HEK293 (cell line): ENCODE results near the gene KCTD17.
A peak's percentile ranks its signal among the peaks of the same experiment; 100 is the strongest.

Experiments
- CTCF ChIA-PET: fragments of 350-600 bp; formaldehyde crosslinking; extraction: SDS; loops from one replicate; lab custom pipeline; 2021; ENCODE audit warnings: antibody characterized with exemption; lab: Yijun Ruan, JAX
- POLR2A ChIA-PET: fragments of 300-600 bp; formaldehyde crosslinking; extraction: SDS; loops from one replicate; lab custom pipeline; 2020; ENCODE audit warnings: antibody characterized with exemption, inconsistent platforms; lab: Yijun Ruan, JAX
- H3K27ac ChIP-seq: fragments of 200-500 bp; sonication (Bioruptor generic); 2 replicates; pipeline ENCODE4 v1.5.1; 2014; ENCODE audit warnings: low read depth, low read length, control low read depth, inconsistent platforms; ENCODE audit errors: extremely low read depth
- H3K36me3 ChIP-seq, 2 experiments: fragments of 200-500 bp in 1 of 2; sonication (Bioruptor generic) in 1 of 2; 1 replicate in 1 of 2; 2 replicates in 1 of 2; pipeline ENCODE4 v1.5.1; 2014 to 2017; ENCODE audit warnings: inconsistent platforms in 2 of 2, low read length in 2 of 2; ENCODE audit not compliant: control insufficient read depth in 2 of 2, insufficient read depth in 1 of 2
- H3K4me1 ChIP-seq: fragments of 200-500 bp; sonication (Bioruptor generic); 2 replicates; pipeline ENCODE4 v1.5.1; 2014; ENCODE audit warnings: mild to moderate bottlenecking, low read length, inconsistent platforms; ENCODE audit not compliant: control insufficient read depth, insufficient read depth
- H3K4me3 ChIP-seq: 2 replicates; pipeline ENCODE4 v1.5.1; 2011; ENCODE audit warnings: low read depth, mild to moderate bottlenecking, control low read depth, low read length, moderate library complexity
- H3K9me3 ChIP-seq: fragments of 200-500 bp; sonication (Bioruptor generic); 2 replicates; pipeline ENCODE4 v1.5.1; 2014; ENCODE audit warnings: low read depth, low read length, inconsistent platforms; ENCODE audit not compliant: control insufficient read depth, insufficient read depth
- GFI1B ChIP-seq: fragments of 450-650 bp; formaldehyde crosslinking; IDR thresholded peaks from 2 replicates; pipeline ENCODE4 v1.5.1; 2016; ENCODE audit warnings: missing biosample characterization, missing genetic modification characterization
- KLF7 ChIP-seq: fragments of 450-650 bp; formaldehyde crosslinking; IDR thresholded peaks from 2 replicates; pipeline ENCODE4 v1.5.1; 2016; ENCODE audit warnings: missing biosample characterization, missing genetic modification characterization, borderline replicate concordance
- WT1 ChIP-seq: fragments of 450-650 bp; formaldehyde crosslinking; IDR thresholded peaks from 2 replicates; pipeline ENCODE4 v1.5.1; 2016; ENCODE audit warnings: missing biosample characterization, missing genetic modification characterization
- ZBTB6 ChIP-seq: fragments of 450-650 bp; formaldehyde crosslinking; IDR thresholded peaks from 2 replicates; pipeline ENCODE4 v1.5.1; 2017; ENCODE audit warnings: missing biosample characterization, missing genetic modification characterization
- ZNF266 ChIP-seq: fragments of 450-650 bp; formaldehyde crosslinking; IDR thresholded peaks from 2 replicates; pipeline ENCODE4 v1.5.1; 2016; ENCODE audit warnings: missing biosample characterization, missing genetic modification characterization, low read depth
- ZNF324 ChIP-seq: fragments of 450-650 bp; formaldehyde crosslinking; IDR thresholded peaks from 2 replicates; pipeline ENCODE4 v1.5.1; 2016; ENCODE audit warnings: missing biosample characterization, missing genetic modification characterization
- ZNF416 ChIP-seq: fragments of 450-650 bp; formaldehyde crosslinking; IDR thresholded peaks from 2 replicates; pipeline ENCODE4 v1.5.1; 2016; ENCODE audit warnings: missing biosample characterization, missing genetic modification characterization
- ZNF549 ChIP-seq: fragments of 450-650 bp; IDR thresholded peaks from 2 replicates; pipeline ENCODE4 v1.5.1; 2018; ENCODE audit warnings: missing biosample characterization, missing genetic modification characterization, mild to moderate bottlenecking, inconsistent platforms, moderate library complexity
- ZNF561 ChIP-seq: fragments of 450-650 bp; IDR thresholded peaks from 2 replicates; pipeline ENCODE4 v1.5.1; 2018; ENCODE audit warnings: missing biosample characterization, missing genetic modification characterization, borderline replicate concordance
- ZNF571 ChIP-seq: fragments of 450-650 bp; formaldehyde crosslinking; IDR thresholded peaks from 2 replicates; pipeline ENCODE4 v1.5.0; 2017; ENCODE audit warnings: missing biosample characterization, missing genetic modification characterization
- ZNF624 ChIP-seq: fragments of 450-650 bp; formaldehyde crosslinking; IDR thresholded peaks from 2 replicates; pipeline ENCODE4 v1.5.1; 2017; ENCODE audit warnings: missing biosample characterization, missing genetic modification characterization
- ZNF768 ChIP-seq: fragments of 450-650 bp; formaldehyde crosslinking; IDR thresholded peaks from 2 replicates; pipeline ENCODE4 v1.5.1; 2018; ENCODE audit warnings: missing biosample characterization, mild to moderate bottlenecking, missing genetic modification characterization
- TF ChIP-seq, protein P1 (sequence below): fragments of 450-650 bp; formaldehyde crosslinking; IDR thresholded peaks from 2 replicates; pipeline ENCODE4; 2016; ENCODE audit warnings: missing biosample characterization, missing genetic modification characterization
- TF ChIP-seq, protein P2 (sequence below): fragments of 450-650 bp; formaldehyde crosslinking; conservative IDR thresholded peaks from 2 replicates; pipeline ENCODE4 v1.5.1; 2016; ENCODE audit warnings: low read depth, missing biosample characterization, missing genetic modification characterization
- TF ChIP-seq, protein P3 (sequence below): fragments of 450-650 bp; formaldehyde crosslinking; conservative IDR thresholded peaks from 2 replicates; pipeline ENCODE4 v1.5.1; 2016; ENCODE audit warnings: low read depth, missing biosample characterization, missing genetic modification characterization

Gene KCTD17

GRCh38 chr22:37012956-37013355 lies 38.6 kb upstream of the KCTD17 start (continued):
- TF ChIP-seq ZNF561: no peak
- TF ChIP-seq KLF7 (tag by site-specific recombination): no peak
- TF ChIP-seq ZNF416 (tag by site-specific recombination): no peak
- TF ChIP-seq ZNF549 (tag by site-specific recombination): no peak
- TF ChIP-seq ZBTB6 (tag by site-specific recombination): no peak
- TF ChIP-seq, protein P1, sequence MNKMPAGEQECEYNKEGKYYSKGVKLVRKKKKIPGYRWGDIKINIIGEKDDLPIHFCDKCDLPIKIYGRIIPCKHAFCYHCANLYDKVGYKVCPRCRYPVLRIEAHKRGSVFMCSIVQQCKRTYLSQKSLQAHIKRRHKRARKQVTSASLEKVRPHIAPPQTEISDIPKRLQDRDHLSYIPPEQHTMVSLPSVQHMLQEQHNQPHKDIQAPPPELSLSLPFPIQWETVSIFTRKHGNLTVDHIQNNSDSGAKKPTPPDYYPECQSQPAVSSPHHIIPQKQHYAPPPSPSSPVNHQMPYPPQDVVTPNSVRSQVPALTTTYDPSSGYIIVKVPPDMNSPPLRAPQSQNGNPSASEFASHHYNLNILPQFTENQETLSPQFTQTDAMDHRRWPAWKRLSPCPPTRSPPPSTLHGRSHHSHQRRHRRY (tag by site-specific recombination): no peak
- TF ChIP-seq GFI1B (tag by site-specific recombination): no peak
- TF ChIP-seq, protein P2, sequence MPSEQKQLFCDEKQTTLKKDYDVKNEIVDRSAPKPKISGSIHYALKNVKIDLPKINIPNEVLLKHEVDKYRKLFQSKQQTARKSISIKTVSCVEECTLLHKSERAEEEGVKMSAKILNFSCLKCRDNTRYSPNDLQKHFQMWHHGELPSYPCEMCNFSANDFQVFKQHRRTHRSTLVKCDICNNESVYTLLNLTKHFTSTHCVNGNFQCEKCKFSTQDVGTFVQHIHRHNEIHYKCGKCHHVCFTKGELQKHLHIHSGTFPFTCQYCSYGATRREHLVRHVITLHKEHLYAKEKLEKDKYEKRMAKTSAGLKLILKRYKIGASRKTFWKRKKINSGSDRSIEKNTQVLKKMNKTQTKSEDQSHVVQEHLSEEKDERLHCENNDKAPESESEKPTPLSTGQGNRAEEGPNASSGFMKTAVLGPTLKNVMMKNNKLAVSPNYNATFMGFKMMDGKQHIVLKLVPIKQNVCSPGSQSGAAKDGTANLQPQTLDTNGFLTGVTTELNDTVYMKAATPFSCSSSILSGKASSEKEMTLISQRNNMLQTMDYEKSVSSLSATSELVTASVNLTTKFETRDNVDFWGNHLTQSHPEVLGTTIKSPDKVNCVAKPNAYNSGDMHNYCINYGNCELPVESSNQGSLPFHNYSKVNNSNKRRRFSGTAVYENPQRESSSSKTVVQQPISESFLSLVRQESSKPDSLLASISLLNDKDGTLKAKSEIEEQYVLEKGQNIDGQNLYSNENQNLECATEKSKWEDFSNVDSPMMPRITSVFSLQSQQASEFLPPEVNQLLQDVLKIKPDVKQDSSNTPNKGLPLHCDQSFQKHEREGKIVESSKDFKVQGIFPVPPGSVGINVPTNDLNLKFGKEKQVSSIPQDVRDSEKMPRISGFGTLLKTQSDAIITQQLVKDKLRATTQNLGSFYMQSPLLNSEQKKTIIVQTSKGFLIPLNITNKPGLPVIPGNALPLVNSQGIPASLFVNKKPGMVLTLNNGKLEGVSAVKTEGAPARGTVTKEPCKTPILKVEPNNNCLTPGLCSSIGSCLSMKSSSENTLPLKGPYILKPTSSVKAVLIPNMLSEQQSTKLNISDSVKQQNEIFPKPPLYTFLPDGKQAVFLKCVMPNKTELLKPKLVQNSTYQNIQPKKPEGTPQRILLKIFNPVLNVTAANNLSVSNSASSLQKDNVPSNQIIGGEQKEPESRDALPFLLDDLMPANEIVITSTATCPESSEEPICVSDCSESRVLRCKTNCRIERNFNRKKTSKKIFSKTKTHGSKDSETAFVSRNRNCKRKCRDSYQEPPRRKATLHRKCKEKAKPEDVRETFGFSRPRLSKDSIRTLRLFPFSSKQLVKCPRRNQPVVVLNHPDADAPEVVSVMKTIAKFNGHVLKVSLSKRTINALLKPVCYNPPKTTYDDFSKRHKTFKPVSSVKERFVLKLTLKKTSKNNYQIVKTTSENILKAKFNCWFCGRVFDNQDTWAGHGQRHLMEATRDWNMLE (tag by site-specific recombination): no peak

GRCh38 chr22:37014415-37014806 lies 37.1 kb upstream of the KCTD17 start:
- TF ChIP-seq ZNF768 (tag by site-specific recombination): peak; percentile 43; the same call in 1 of the 2 replicates
- no peak for TF ChIP-seq ZNF571 (tag by site-specific recombination)
- no peak for TF ChIP-seq ZNF324
- POLR2A ChIA-PET: interaction anchor here (1.2 to 2.1 kb wide), 2 partner anchors 185 to 238 kb away, joined by 3 to 5 read pairs; partner anchors contain the start of gene IFT27
- CTCF ChIA-PET: interaction anchor here (0.6 kb wide), 2 partner anchors 30 to 603 kb away, joined by 3 read pairs; no protein-coding TSS in a partner anchor
- Histone ChIP-seq H3K4me1 (no peaks in the 10 kb centered on the region), H3K36me3 (peaks cover 0 to 22% of the 10 kb centered on the region in 2 experiments; a peak in 1 of 3 replicates), H3K27ac (no peak overlapping the region), H3K4me3 (no peak overlapping the region), H3K9me3 (no peaks in the 10 kb centered on the region)

- no peaks in the 10 kb centered on the region for H3K4me1 ChIP-seq
- ChIA-PET POLR2A (interaction anchor here (1.3 to 2.1 kb wide), 2 partner anchors 17 to 239 kb away, joined by 3 to 5 read pairs; partner anchors contain the start of gene IFT27), CTCF (interaction anchor here (0.6 kb wide), 2 partner anchors 30 to 603 kb away, joined by 3 read pairs; no protein-coding TSS in a partner anchor)
- H3K36me3 ChIP-seq: peaks cover 0 to 22% of the 10 kb centered on the region in 2 experiments; a peak in 1 of 3 replicates
- H3K27ac ChIP-seq: no peak overlapping the region
- no peaks in the 10 kb centered on the region for H3K9me3 ChIP-seq
- no peak overlapping the region for H3K4me3 ChIP-seq
- no peak for TF ChIP-seq ZNF624 (tag by site-specific recombination)
- TF ChIP-seq, protein P3, sequence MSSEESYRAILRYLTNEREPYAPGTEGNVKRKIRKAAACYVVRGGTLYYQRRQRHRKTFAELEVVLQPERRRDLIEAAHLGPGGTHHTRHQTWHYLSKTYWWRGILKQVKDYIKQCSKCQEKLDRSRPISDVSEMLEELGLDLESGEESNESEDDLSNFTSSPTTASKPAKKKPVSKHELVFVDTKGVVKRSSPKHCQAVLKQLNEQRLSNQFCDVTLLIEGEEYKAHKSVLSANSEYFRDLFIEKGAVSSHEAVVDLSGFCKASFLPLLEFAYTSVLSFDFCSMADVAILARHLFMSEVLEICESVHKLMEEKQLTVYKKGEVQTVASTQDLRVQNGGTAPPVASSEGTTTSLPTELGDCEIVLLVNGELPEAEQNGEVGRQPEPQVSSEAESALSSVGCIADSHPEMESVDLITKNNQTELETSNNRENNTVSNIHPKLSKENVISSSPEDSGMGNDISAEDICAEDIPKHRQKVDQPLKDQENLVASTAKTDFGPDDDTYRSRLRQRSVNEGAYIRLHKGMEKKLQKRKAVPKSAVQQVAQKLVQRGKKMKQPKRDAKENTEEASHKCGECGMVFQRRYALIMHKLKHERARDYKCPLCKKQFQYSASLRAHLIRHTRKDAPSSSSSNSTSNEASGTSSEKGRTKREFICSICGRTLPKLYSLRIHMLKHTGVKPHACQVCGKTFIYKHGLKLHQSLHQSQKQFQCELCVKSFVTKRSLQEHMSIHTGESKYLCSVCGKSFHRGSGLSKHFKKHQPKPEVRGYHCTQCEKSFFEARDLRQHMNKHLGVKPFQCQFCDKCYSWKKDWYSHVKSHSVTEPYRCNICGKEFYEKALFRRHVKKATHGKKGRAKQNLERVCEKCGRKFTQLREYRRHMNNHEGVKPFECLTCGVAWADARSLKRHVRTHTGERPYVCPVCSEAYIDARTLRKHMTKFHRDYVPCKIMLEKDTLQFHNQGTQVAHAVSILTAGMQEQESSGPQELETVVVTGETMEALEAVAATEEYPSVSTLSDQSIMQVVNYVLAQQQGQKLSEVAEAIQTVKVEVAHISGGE (tag by site-specific recombination): no peak
- no peak for TF ChIP-seq ZNF266 (tag by site-specific recombination)
- TF ChIP-seq WT1 (tag by site-specific recombination): peak; percentile 57; the same call in 1 of the 2 replicates
- TF ChIP-seq, protein P2 (tag by site-specific recombination): no peak
Observed at GRCh38 chr22:37014835-37015586, 36.5 kb upstream of the KCTD17 start.
